HG03469 (cell line): ENCODE data around the gene ZNF581.

ENCODE experiments used
- ATAC-seq: cut with Tn5 transposase; IDR thresholded peaks from one replicate; pipeline ENCODE4 v1.9.1; 2021; ENCODE audit warnings: mild to moderate bottlenecking, moderate library complexity, moderate number of reproducible peaks; ENCODE audit not compliant: unreplicated experiment

ZNF581 gene

GRCh38 chr19:55647732-55648584, 4.5 kb downstream of the ZNF581 start, which contains the start of gene CCDC106:
CCDC106 (plus strand) TSS chr19:55648212; CDS start chr19:55649047, 835 bp downstream.
- ATAC-seq, result no peak

- ATAC-seq, result no peak
Measured at GRCh38 chr19:55648585-55649267, 5.3 kb downstream of the ZNF581 start.

GRCh38 chr19:55649268-55650125, 6.0 kb downstream of the ZNF581 start:
- ATAC-seq, result no peak

- ATAC-seq, result no peak
Measured at GRCh38 chr19:55650126-55650557, 6.7 kb downstream of the ZNF581 start.

- no peak for ATAC-seq
Measured at GRCh38 chr19:55650602-55651230, 7.3 kb downstream of the ZNF581 start.

GRCh38 chr19:55651236-55651635, 7.8 kb downstream of the ZNF581 start:
- no peak for ATAC-seq

- ATAC-seq, result no peak
Measured at GRCh38 chr19:55652311-55653128, 9.1 kb downstream of the ZNF581 start.

GRCh38 chr19:55653651-55654322, 10.3 kb downstream of the ZNF581 start:
- ATAC-seq, result peak; percentile 30

GRCh38 chr19:55654323-55654867, 10.9 kb downstream of the ZNF581 start:
- peak; percentile 35 for ATAC-seq

GRCh38 chr19:55654868-55655647, 11.6 kb downstream of the ZNF581 start, which contains the start of gene U2AF2:
U2AF2 (plus strand) TSS chr19:55655035; CDS start chr19:55655105, 70 bp downstream.
- peak; percentile 19 for ATAC-seq

- ATAC-seq, result no peak
Measured at GRCh38 chr19:55655648-55656040, 12.2 kb downstream of the ZNF581 start.

- ATAC-seq, result no peak
Measured at GRCh38 chr19:55656552-55656951, 13.1 kb downstream of the ZNF581 start.

GRCh38 chr19:55656988-55657747, 13.7 kb downstream of the ZNF581 start:
- ATAC-seq, result no peak

- ATAC-seq, result no peak
Measured at GRCh38 chr19:55658846-55659459, 15.5 kb downstream of the ZNF581 start.

- no peak for ATAC-seq
Measured at GRCh38 chr19:55659822-55660221, 16.4 kb downstream of the ZNF581 start.

- ATAC-seq, result no peak
Measured at GRCh38 chr19:55660404-55660803, 17.0 kb downstream of the ZNF581 start.

GRCh38 chr19:55660991-55661390, 17.5 kb downstream of the ZNF581 start:
- ATAC-seq, result no peak
